OCI-LY3 (cell line): ENCODE data around the gene SLC19A1.

ENCODE experiments used
- H2AFZ ChIP-seq: fragments of 200-600, 300-600 bp; shearing (Covaris generic); 2 replicates; pipeline ENCODE4 v1.6.0; 2014; ENCODE audit warnings: antibody characterized with exemption, low read depth, low read length
- H3K27ac ChIP-seq: fragments of 200-600, 300-600 bp; sonication (generic); 2 replicates; pipeline ENCODE4 v1.5.1; 2014; ENCODE audit warnings: mild to moderate bottlenecking, low read length, moderate library complexity, mixed read lengths
- H3K27me3 ChIP-seq: fragments of 200-600, 300-600 bp; sonication (generic); 2 replicates; pipeline ENCODE4 v1.6.1; 2014; ENCODE audit warnings: low read depth, low read length, mixed read lengths
- H3K36me3 ChIP-seq: fragments of 200-600, 300-600 bp; sonication (generic); replicated peaks from 2 replicates; pipeline ENCODE3; 2014; ENCODE audit warnings: low read depth, low read length, mixed read lengths
- H3K4me1 ChIP-seq: fragments of 300-600, 200-600 bp; sonication (generic); 2 replicates; pipeline ENCODE4 v1.6.1; 2014; ENCODE audit warnings: low read length, mixed read lengths
- H3K4me2 ChIP-seq: fragments of 200-600, 300-600 bp; sonication (generic); 2 replicates; pipeline ENCODE4 v1.6.1; 2014; ENCODE audit warnings: low read length, mixed read lengths
- H3K4me3 ChIP-seq: fragments of 300-600, 200-600 bp; sonication (generic); 2 replicates; pipeline ENCODE4 v1.5.1; 2014; ENCODE audit warnings: antibody characterized with exemption, mild to moderate bottlenecking, low read length, moderate library complexity
- H3K79me2 ChIP-seq: fragments of 300-600, 200-600 bp; shearing (Covaris generic); 2 replicates; pipeline ENCODE4 v1.6.1; 2014; ENCODE audit warnings: mild to moderate bottlenecking, low read length, mixed read lengths
- H3K9ac ChIP-seq: fragments of 300-600, 200-600 bp; shearing (Covaris generic); 2 replicates; pipeline ENCODE4 v1.6.0; 2014; ENCODE audit warnings: mild to moderate bottlenecking, low read length, moderate library complexity
- H3K9me3 ChIP-seq: fragments of 200-600, 300-600 bp; shearing (Covaris generic); 2 replicates; pipeline ENCODE4 v1.6.1; 2014; ENCODE audit warnings: low read length, mixed read lengths; ENCODE audit not compliant: insufficient read depth
- H4K20me1 ChIP-seq: fragments of 200-600, 300-600 bp; sonication (generic); 2 replicates; pipeline ENCODE4 v1.6.1; 2016; ENCODE audit warnings: low read length, mixed read lengths; ENCODE audit not compliant: insufficient read depth
- EZH2phosphoT487 ChIP-seq: fragments of 200-600 bp; shearing (Covaris generic); IDR thresholded peaks from 2 replicates; pipeline ENCODE4 v1.6.1; 2018; ENCODE audit warnings: antibody characterized with exemption, mixed run types, low read depth
- TF ChIP-seq, protein P1 (sequence below): fragments of 200-600, 300-600 bp; sonication (generic); IDR thresholded peaks from 2 replicates; pipeline ENCODE4 v1.5.1; 2014; ENCODE audit warnings: antibody characterized with exemption, low read length, low read depth

SLC19A1 gene

DNA sequence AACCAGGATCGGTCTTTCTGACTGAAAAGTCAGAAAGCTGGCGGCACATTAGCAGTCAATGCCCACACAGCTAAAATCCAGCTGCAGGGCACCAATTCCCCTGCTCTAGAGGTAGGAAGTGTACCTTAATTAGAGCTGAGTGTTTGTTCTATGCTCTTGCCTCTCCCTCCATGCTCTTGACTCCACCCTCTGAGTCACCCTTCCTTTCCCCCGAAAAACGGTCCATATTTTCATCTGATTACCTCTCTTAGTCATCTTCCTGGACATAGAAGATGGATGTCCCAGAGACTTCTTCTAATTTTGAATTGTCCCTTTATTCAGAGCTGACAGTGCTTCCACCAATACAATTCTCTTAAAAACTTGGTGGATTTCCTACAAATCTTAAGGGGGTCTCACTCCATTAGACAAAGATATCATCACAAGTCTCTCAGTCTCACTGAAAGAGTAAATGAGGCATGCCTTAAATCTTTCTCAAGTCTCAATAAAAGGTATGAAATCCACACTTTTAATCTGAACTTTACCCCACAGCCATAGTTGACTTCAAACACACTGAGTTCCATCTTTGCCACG is 44.1 kb upstream of the SLC19A1 start:
- TF ChIP-seq, protein P1, sequence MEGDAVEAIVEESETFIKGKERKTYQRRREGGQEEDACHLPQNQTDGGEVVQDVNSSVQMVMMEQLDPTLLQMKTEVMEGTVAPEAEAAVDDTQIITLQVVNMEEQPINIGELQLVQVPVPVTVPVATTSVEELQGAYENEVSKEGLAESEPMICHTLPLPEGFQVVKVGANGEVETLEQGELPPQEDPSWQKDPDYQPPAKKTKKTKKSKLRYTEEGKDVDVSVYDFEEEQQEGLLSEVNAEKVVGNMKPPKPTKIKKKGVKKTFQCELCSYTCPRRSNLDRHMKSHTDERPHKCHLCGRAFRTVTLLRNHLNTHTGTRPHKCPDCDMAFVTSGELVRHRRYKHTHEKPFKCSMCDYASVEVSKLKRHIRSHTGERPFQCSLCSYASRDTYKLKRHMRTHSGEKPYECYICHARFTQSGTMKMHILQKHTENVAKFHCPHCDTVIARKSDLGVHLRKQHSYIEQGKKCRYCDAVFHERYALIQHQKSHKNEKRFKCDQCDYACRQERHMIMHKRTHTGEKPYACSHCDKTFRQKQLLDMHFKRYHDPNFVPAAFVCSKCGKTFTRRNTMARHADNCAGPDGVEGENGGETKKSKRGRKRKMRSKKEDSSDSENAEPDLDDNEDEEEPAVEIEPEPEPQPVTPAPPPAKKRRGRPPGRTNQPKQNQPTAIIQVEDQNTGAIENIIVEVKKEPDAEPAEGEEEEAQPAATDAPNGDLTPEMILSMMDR = no peak
- no peak for TF ChIP-seq EZH2phosphoT487
- no peaks in the 10 kb centered on the region for H3K79me2 ChIP-seq
- H3K9me3 ChIP-seq = 0 out of 2 replicates have a peak, but pooled peaks cover 9% of the 10 kb centered on the region
- no peaks in the 10 kb centered on the region for H3K36me3 ChIP-seq
- no peak overlapping the region for H3K4me2 ChIP-seq
- no peaks in the 10 kb centered on the region for H4K20me1 ChIP-seq
- H3K4me1 ChIP-seq = no peaks in the 10 kb centered on the region
- peaks cover 4% of the 10 kb centered on the region; the same call in 1 of the 2 replicates for H3K27me3 ChIP-seq
- H2AFZ ChIP-seq = no peak overlapping the region
- H3K9ac ChIP-seq = no peak overlapping the region
- no peak overlapping the region for H3K4me3 ChIP-seq
- no peak overlapping the region for H3K27ac ChIP-seq

DNA sequence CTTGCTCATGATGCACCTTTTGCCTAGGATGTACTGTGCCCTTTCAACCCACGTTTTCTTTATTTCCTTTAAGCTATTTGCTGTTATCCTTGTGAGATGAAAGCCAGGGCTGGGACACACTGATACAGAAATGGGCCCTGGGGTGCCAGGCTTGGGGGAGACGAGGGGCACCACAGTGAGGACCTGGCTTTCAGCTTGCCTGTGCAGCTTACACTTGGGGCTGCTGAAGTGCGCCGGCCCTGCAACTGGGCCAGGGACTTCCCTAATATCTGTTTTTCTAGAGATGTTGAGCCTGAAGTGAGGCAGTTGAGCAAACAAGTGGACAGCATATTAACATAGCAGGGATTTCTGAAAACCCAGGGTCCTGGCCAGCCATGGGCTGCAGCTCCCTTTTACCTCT is 42.5 kb upstream of the SLC19A1 start:
- H3K4me2 ChIP-seq = no peak overlapping the region
- no peak overlapping the region for H3K4me3 ChIP-seq
- no peak overlapping the region for H2AFZ ChIP-seq
- H3K9me3 ChIP-seq = 0 out of 2 replicates have a peak, but pooled peaks cover 9% of the 10 kb centered on the region
- H3K4me1 ChIP-seq = no peaks in the 10 kb centered on the region
- peaks cover 4% of the 10 kb centered on the region; the same call in 1 of the 2 replicates for H3K27me3 ChIP-seq
- no peak overlapping the region for H3K27ac ChIP-seq
- H3K9ac ChIP-seq = no peak overlapping the region
- TF ChIP-seq, protein P1 = no peak
- TF ChIP-seq EZH2phosphoT487 = no peak
- no peaks in the 10 kb centered on the region for H3K79me2 ChIP-seq
- H4K20me1 ChIP-seq = no peaks in the 10 kb centered on the region
- H3K36me3 ChIP-seq = no peaks in the 10 kb centered on the region

- H2AFZ ChIP-seq = no peak overlapping the region
- no peak overlapping the region for H3K4me2 ChIP-seq
- 0 out of 2 replicates have a peak, but pooled peaks cover 9% of the 10 kb centered on the region for H3K9me3 ChIP-seq
- no peak for TF ChIP-seq EZH2phosphoT487
- TF ChIP-seq, protein P1 = no peak
- no peak overlapping the region for H3K9ac ChIP-seq
- no peaks in the 10 kb centered on the region for H4K20me1 ChIP-seq
- no peaks in the 10 kb centered on the region for H3K79me2 ChIP-seq
- no peak overlapping the region for H3K4me3 ChIP-seq
- no peaks in the 10 kb centered on the region for H3K4me1 ChIP-seq
- no peaks in the 10 kb centered on the region for H3K36me3 ChIP-seq
- no peak overlapping the region for H3K27ac ChIP-seq
- H3K27me3 ChIP-seq = peaks cover 4% of the 10 kb centered on the region; the same call in 1 of the 2 replicates
These were observed 41.7 kb upstream of the SLC19A1 start for GRCh38 chr21:45583831-45584509.

GRCh38 chr21:45582128-45582527 is 39.9 kb upstream of the SLC19A1 start:
- Histone ChIP-seq H3K4me1 (no peaks in the 10 kb centered on the region), H4K20me1 (no peaks in the 10 kb centered on the region), H3K36me3 (no peaks in the 10 kb centered on the region), H3K4me2 (no peak overlapping the region), H3K79me2 (no peaks in the 10 kb centered on the region), H3K27ac (no peak overlapping the region), H3K4me3 (no peak overlapping the region), H3K27me3 (peaks cover 3% of the 10 kb centered on the region; the same call in 1 of the 2 replicates), H2AFZ (no peak overlapping the region), H3K9ac (no peak overlapping the region), H3K9me3 (0 out of 2 replicates have a peak, but pooled peaks cover 5% of the 10 kb centered on the region)
- no peak for TF ChIP-seq EZH2phosphoT487
- TF ChIP-seq, protein P1 = no peak
